GM20000 (cell line): ENCODE measurements around the gene SOCS6.
"Not testable (repeated sequence)": the region's sequence is repeated elsewhere in the genome, so short reads cannot be mapped to it uniquely, and the experiment has no call there.

Experiments used
- DNase-seq: peaks from one replicate; pipeline ENCODE4 v3.0.0; 2012; ENCODE audit warnings: low spot score
- CTCF ChIP-seq: IDR thresholded peaks from 2 replicates; pipeline ENCODE4 v1.5.1; 2012; ENCODE audit warnings: mild to moderate bottlenecking, control low read depth; ENCODE audit errors: extremely low read depth, missing control alignments

Gene SOCS6

GRCh38 chr18:70337139-70337972 lies 48.5 kb downstream of the SOCS6 start:
- no peak for DNase-seq
- no peak for TF ChIP-seq CTCF

GRCh38 chr18:70338890-70339289 lies 50.0 kb downstream of the SOCS6 start:
- no peak for TF ChIP-seq CTCF

DNA sequence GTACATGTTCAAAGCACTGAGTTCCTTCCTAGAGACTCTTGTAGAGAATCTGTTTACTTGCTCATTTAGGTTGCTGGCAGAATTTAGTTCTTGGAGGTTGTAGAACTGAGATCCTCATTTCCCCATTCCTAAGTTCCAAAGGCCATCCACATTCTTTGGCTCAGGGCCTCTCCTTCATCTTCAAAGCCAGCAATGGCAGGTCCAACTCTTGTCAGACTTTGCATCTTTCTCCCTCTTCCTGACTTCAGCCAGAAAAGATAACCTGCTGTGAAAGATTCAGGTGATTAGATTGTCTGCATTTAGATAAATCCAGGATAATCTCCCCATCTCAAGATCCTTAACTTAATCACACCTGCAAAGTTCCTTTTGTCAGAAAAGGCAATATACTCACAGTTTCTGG lies 51.1 kb downstream of the SOCS6 start:
- DNase-seq: no peak
- TF ChIP-seq CTCF: no peak

More at GRCh38 chr18:70338890-70339289, 50.0 kb downstream of the SOCS6 start:
- no peak for DNase-seq

DNA sequence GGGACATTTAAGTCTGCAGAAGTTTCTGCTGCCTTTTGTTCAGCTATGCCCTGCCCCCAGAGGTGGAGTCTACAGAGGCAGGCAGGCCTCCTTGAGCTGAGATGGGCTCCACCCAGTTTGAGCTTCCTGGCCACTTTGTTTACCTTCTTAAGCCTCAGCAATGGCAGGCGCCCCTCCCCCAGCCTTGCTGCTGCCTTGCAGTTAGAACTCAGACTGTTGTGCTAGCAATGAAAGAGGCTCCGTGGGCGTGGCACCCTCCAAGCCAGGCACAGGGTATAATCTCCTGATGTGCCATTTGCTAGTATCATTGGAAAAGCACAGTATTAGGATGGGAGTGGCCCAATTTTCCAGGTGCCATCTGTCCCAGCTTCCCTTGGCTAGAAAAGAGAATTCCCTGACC lies 59.6 kb downstream of the SOCS6 start:
- DNase-seq: not testable (repeated sequence)

GRCh38 chr18:70349316-70349715 lies 60.5 kb downstream of the SOCS6 start:
- TF ChIP-seq CTCF: no peak
- DNase-seq: no peak

- no peak for TF ChIP-seq CTCF
- DNase-seq: no peak
These were observed 65.2 kb downstream of the SOCS6 start for GRCh38 chr18:70354080-70354479.

DNA sequence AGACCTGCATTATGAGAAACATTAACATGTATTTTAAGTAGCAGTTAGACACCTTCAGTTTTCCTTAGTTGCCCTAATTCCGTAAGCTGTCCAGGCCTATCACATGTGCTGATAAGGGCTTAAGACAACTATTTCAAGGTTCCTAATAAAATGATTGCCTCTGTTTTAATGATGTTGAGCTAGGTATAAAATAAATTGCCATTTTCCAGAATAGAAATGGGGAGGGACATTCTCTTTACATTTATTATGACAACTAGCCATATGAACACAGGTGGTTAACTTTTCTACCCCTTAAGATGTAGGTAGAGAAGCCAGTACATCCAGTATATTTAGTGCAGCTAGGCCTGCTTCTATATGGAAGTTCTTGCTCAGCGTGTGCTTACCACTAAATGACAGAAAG lies 65.9 kb downstream of the SOCS6 start:
- no peak for DNase-seq
- TF ChIP-seq CTCF: no peak
